HG03066 (cell line): ENCODE results near the gene WHRN.

Source experiments
- ATAC-seq: cut with Tn5 transposase; IDR thresholded peaks from one replicate; pipeline ENCODE4 v1.9.1; 2021; ENCODE audit warnings: low read depth; ENCODE audit not compliant: unreplicated experiment

Gene WHRN

DNA sequence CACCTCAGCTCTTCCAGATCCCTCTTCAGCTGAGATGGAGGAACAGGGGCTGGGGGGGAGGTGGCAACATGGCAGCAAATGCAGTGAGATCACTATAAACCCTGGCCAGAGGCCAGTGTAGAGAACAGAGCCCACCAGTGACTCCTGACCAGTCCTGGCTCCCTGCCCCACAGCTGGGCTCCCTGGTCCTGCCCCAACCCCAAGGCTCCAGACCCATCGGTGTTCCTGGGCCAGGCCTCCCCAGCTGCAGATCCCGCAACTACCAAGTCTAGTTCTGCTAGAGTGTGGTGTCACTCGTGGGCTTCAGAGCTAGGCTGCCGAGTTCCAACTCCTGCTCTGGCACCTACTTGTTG lies 134.3 kb downstream of the WHRN start:
- ATAC-seq = no peak

GRCh38 chr9:114370251-114370967 lies 134.9 kb downstream of the WHRN start:
- ATAC-seq = no peak

- no peak for ATAC-seq
These were observed 135.8 kb downstream of the WHRN start for GRCh38 chr9:114369216-114370130.

DNA sequence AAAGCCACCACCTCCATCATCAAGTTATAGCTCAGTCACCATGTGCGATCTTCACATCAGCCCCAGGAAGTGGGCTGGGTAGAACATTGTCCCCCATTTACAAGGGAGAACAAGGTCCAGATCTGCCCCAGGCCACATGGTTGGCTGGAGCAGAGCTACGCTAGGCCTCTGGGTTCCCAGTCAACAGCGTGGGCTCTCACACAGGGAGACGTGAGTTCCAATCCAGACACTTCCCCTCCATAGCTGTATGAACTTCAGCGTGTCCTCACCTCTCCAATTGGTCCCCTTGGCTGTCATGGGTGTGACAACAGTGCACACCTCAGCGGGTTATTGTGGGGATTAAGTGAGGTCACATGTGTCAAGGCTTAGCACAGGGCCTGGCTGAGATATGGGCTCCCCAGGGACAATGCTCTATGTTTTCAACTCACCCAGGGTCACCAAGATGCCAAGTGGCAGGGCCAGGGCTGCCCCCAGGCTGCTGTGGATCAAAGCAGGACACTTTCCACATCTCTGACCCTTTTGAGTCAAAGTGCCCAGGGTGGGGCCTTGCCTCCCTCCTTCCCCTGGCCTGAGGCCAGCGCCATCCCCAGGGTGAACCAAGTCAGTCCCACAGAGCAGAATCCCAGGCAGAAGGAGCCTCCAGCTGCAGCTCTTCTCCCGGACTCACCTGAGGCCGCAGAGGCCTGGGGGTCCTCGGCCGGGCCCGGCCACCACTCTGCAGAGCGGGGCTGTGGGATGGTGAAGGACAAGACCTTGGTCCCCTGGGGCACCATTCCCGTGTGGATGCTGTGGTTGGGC lies 137.3 kb downstream of the WHRN start:
- no peak for ATAC-seq

GRCh38 chr9:114367366-114367765 lies 137.9 kb downstream of the WHRN start:
- ATAC-seq = no peak

DNA sequence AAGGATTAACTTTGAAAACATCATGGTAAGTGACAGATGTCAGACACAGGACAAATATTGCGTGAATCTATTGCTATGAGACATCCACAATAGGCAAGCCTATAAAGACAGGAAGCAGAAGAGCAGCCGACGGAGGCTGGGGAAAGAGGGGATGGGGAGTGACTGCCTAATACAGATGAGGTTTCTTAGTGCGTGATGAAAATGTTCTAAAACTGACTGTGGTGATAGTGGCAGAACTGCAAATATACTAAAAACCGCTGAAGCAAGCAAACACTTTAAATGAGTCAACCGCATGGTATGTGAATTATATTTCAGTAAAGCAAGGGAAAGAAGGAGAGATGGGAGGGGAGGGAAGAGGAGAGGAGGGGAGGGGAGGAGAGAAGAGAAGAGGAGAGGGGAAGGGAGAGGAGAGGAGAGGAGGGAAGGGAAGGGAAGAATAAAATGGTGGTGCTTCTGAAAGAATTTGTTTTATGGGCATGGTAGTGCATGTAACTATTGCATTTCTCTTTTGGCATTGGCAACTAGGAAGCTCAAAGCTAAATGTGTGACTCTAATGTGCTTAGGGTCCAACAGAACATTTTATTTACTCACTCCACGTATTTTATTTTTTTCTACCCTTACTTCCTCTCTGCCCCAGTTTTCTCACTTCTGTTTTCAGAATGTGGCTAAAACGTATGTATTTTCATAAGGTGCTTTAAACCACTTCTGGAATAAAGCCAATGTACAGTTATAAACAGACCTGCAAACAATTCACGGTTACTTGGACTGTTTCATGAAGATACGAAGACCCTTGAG lies 138.7 kb downstream of the WHRN start:
- ATAC-seq = peak; percentile 63

- no peak for ATAC-seq
These were observed 140.1 kb downstream of the WHRN start for GRCh38 chr9:114365194-114365593.

GRCh38 chr9:114364134-114365041 lies 140.9 kb downstream of the WHRN start:
- ATAC-seq = no peak

GRCh38 chr9:114363424-114363823 lies 141.8 kb downstream of the WHRN start:
- no peak for ATAC-seq

DNA sequence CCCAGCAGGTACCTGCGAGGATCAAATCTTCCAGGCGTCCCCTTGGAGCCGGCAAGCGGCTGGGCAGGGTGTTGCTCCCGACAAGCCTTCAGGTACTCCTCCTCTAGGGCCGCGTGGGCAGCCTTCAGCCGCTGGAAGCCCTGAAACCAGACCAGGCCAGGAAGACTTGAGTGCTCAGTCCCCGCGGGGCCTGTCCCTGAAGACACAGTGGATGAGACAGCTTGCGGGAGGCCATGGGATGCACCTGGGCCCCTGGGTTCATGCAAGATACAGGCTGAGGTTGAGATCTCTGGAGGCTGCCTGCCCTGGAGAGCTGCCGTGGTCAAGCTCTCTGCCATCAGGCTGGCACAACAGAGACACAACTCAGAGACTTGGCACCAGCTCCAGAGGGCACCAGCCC lies 142.9 kb downstream of the WHRN start:
- no peak for ATAC-seq

DNA sequence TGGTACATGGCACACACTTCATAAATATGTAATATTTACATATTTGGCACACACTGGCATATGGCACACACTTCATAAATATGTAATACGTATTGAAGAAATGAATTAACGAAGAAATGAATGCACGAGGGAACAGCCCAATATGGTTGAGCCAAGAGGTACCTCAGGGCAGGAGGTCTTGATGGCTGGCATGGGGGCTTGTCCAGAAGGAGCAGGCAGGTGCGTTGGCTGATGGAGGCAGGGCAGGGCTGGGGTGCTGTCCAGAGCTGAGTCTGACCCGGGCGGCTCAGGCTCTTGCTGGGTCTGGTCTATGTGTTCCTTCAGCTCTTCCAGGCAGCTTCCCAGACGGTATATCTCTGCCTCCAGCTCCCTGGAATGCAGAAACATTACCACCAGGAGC lies 143.7 kb downstream of the WHRN start:
- ATAC-seq = no peak

DNA sequence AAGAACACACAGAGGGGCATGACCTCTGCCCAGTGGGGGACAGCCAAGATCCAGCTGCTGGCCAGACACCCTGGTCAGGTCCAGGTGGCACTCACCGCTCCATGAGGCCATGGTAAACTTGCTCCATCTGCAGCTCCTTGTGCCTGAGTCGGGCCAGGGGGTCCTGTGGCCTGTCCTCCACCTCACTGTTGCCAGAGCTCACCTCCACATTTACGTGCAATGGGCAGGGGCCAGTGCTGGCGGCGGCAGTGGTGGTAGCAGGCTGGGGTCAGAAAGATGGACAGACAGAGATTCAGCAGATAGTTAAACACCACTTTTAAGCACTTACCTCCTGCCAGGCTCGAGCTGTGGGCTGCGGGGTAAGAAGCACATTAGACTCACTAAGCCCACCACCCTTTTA lies 145.5 kb downstream of the WHRN start:
- ATAC-seq = no peak

GRCh38 chr9:114357911-114358328 lies 147.4 kb downstream of the WHRN start:
- no peak for ATAC-seq

DNA sequence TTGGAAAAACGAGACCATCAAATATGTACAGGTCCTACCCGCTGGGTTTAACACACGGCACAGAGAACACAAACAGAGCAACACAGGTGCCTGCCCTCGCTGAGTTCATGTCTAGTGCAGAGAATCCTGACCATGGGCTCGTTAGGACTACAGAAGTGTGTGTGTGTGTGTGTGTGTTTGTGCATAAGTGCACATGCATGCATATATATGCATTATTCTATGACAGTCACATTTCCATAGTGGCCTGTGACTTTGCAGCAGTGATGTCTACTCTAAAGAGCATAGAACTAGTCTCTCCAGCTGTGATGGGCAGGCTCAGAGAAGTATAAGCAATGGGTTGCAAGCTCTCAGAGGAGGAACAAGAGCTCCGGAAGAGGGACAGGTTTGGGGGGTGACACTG lies 147.9 kb downstream of the WHRN start:
- no peak for ATAC-seq

- ATAC-seq = no peak
These were observed 148.5 kb downstream of the WHRN start for GRCh38 chr9:114356792-114357191.

GRCh38 chr9:114355821-114356220 lies 149.5 kb downstream of the WHRN start:
- ATAC-seq = no peak
